Loucy (cell line): ENCODE measurements around the gene SPATA32.

ENCODE experiments used
- H2AFZ ChIP-seq: fragments of 200-600 bp; sonication (generic); 2 replicates; pipeline ENCODE4 v1.6.0; 2016; ENCODE audit warnings: antibody characterized with exemption, mild to moderate bottlenecking, low read length, moderate library complexity
- H3F3A ChIP-seq: fragments of 200-600 bp; 2 replicates; pipeline ENCODE4 v1.6.0; 2016; ENCODE audit warnings: antibody characterized with exemption, low read depth, mild to moderate bottlenecking
- H3K27me3 ChIP-seq: fragments of 200-600 bp; sonication (generic); 2 replicates; pipeline ENCODE4 v1.6.1; 2014; ENCODE audit warnings: low read length, mild to moderate bottlenecking; ENCODE audit not compliant: insufficient read depth, poor library complexity, severe bottlenecking
- H3K36me3 ChIP-seq: fragments of 200-600 bp; sonication (generic); 2 replicates; pipeline ENCODE4 v1.6.1; 2016; ENCODE audit warnings: low read length; ENCODE audit not compliant: insufficient read depth
- H3K4me1 ChIP-seq: fragments of 200-600 bp; sonication (generic); 2 replicates; pipeline ENCODE4 v1.5.1; 2014; ENCODE audit warnings: low read length, mild to moderate bottlenecking; ENCODE audit not compliant: insufficient read depth, poor library complexity, severe bottlenecking
- H3K4me2 ChIP-seq: fragments of 200-600 bp; sonication (generic); 2 replicates; pipeline ENCODE4 v1.6.0; 2014; ENCODE audit warnings: antibody characterized with exemption, low read length, low read depth, mild to moderate bottlenecking; ENCODE audit not compliant: poor library complexity, severe bottlenecking
- H3K4me3 ChIP-seq: fragments of 200-600 bp; sonication (generic); 2 replicates; pipeline ENCODE4 v1.5.1; 2014; ENCODE audit warnings: low read length, mild to moderate bottlenecking, mixed read lengths; ENCODE audit not compliant: poor library complexity, severe bottlenecking
- H3K79me2 ChIP-seq: fragments of 200-600 bp; sonication (generic); 2 replicates; pipeline ENCODE4 v1.6.1; 2014; ENCODE audit warnings: low read length; ENCODE audit not compliant: insufficient read depth
- H3K9ac ChIP-seq: fragments of 200-600 bp; sonication (generic); 2 replicates; pipeline ENCODE4 v1.6.0; 2014; ENCODE audit warnings: mild to moderate bottlenecking, low read depth, low read length, moderate library complexity; ENCODE audit not compliant: poor library complexity, severe bottlenecking
- H3K9me2 ChIP-seq: fragments of 200-600 bp; sonication (generic); replicated peaks from 2 replicates; pipeline ENCODE4 v1.6.1; 2016; ENCODE audit warnings: low read depth, low read length, mixed read lengths
- H3K9me3 ChIP-seq: fragments of 200-600 bp; sonication (generic); 2 replicates; pipeline ENCODE4 v1.6.1; 2014; ENCODE audit warnings: mild to moderate bottlenecking, antibody characterized with exemption, low read length, low read depth; ENCODE audit not compliant: insufficient read depth
- H4K20me1 ChIP-seq: fragments of 200-600 bp; sonication (generic); 2 replicates; pipeline ENCODE4 v1.6.0; 2014; ENCODE audit warnings: antibody characterized with exemption, low read length, mild to moderate bottlenecking; ENCODE audit not compliant: insufficient read depth, poor library complexity, severe bottlenecking
- EZH2phosphoT487 ChIP-seq: fragments of 200-600 bp; IDR thresholded peaks from 2 replicates; pipeline ENCODE4 v1.6.1; 2018; ENCODE audit warnings: antibody characterized with exemption, mild to moderate bottlenecking, moderate library complexity, borderline replicate concordance
- TF ChIP-seq, protein P1 (sequence below): fragments of 200-600 bp; sonication (generic); conservative IDR thresholded peaks from 2 replicates; pipeline ENCODE4 v1.5.1; 2014; ENCODE audit warnings: mild to moderate bottlenecking, antibody characterized with exemption, low read length

The SPATA32 gene

DNA sequence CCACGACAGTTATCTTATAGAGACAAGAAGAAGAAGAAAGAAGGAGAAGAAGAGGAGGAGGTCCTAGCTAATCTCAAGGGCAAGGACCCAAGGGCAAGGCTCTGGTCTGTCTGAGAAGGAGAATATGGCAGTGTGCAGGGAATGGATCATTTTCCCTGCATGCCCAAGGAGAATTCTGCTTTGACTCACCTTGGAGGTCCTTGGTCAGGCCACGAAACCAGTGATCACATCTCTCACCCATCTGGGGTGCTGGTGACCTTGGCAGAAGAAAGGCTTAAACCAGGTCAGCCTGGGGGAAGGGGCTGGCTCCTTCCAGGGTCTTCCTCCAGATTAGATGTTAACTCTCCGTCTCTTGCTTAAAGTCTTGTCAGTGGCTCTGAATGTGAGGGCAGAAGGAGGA is 41.8 kb downstream of the SPATA32 start:
- H4K20me1 ChIP-seq, result peaks cover 21% of the 10 kb centered on the region
- TF ChIP-seq EZH2phosphoT487, result no peak
- TF ChIP-seq, protein P1, sequence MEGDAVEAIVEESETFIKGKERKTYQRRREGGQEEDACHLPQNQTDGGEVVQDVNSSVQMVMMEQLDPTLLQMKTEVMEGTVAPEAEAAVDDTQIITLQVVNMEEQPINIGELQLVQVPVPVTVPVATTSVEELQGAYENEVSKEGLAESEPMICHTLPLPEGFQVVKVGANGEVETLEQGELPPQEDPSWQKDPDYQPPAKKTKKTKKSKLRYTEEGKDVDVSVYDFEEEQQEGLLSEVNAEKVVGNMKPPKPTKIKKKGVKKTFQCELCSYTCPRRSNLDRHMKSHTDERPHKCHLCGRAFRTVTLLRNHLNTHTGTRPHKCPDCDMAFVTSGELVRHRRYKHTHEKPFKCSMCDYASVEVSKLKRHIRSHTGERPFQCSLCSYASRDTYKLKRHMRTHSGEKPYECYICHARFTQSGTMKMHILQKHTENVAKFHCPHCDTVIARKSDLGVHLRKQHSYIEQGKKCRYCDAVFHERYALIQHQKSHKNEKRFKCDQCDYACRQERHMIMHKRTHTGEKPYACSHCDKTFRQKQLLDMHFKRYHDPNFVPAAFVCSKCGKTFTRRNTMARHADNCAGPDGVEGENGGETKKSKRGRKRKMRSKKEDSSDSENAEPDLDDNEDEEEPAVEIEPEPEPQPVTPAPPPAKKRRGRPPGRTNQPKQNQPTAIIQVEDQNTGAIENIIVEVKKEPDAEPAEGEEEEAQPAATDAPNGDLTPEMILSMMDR, result no peak
- no peaks in the 10 kb centered on the region for H3K36me3 ChIP-seq
- H3K4me2 ChIP-seq, result peak overlapping the region; percentile 95
- H3K27me3 ChIP-seq, result no peaks in the 10 kb centered on the region
- no peak overlapping the region for H2AFZ ChIP-seq
- peak overlapping the region; percentile 99 for H3K9ac ChIP-seq
- peaks cover 11% of the 10 kb centered on the region for H3F3A ChIP-seq
- no peaks in the 10 kb centered on the region for H3K9me2 ChIP-seq
- peak overlapping the region; percentile 87 for H3K4me3 ChIP-seq
- H3K4me1 ChIP-seq, result peaks cover 42% of the 10 kb centered on the region
- H3K79me2 ChIP-seq, result peaks cover 64% of the 10 kb centered on the region
- H3K9me3 ChIP-seq, result no peaks in the 10 kb centered on the region

GRCh38 chr17:45218895-45219661 is 42.8 kb downstream of the SPATA32 start:
- H2AFZ ChIP-seq, result no peak overlapping the region
- H3K9ac ChIP-seq, result peak overlapping the region; percentile 20
- H3K4me1 ChIP-seq, result peaks cover 32% of the 10 kb centered on the region
- no peaks in the 10 kb centered on the region for H3K27me3 ChIP-seq
- H3K9me3 ChIP-seq, result no peaks in the 10 kb centered on the region
- no peaks in the 10 kb centered on the region for H3K9me2 ChIP-seq
- peak overlapping the region; percentile 95 for H3K4me2 ChIP-seq
- peaks cover 54% of the 10 kb centered on the region for H3K79me2 ChIP-seq
- H3K36me3 ChIP-seq, result no peaks in the 10 kb centered on the region
- H3K4me3 ChIP-seq, result peak overlapping the region; percentile 87
- TF ChIP-seq, protein P1, result peak; percentile 95
- no peak for TF ChIP-seq EZH2phosphoT487
- peaks cover 11% of the 10 kb centered on the region for H3F3A ChIP-seq
- H4K20me1 ChIP-seq, result peaks cover 21% of the 10 kb centered on the region
